Activated T-cell treated with anti-CD3 and anti-CD28 coated beads for 24 hours (primary cell): Measurements from ENCODE around the gene NCAPD2.
"Not testable (repeated sequence)": the region's sequence is repeated elsewhere in the genome, so short reads cannot be mapped to it uniquely, and the experiment has no call there.

Experiments
- DNase-seq: peaks from one replicate; pipeline ENCODE4 v3.0.0-alpha.2; 2020; ENCODE audit warnings: low read depth

Gene NCAPD2

GRCh38 chr12:6465467-6466183 lies 28.3 kb upstream of the NCAPD2 start:
- DNase-seq, result no peak

GRCh38 chr12:6466184-6466573 lies 27.7 kb upstream of the NCAPD2 start:
- no peak for DNase-seq

- DNase-seq, result not testable (repeated sequence)
These were observed 27.2 kb upstream of the NCAPD2 start for GRCh38 chr12:6466751-6467150.

GRCh38 chr12:6467571-6468282 lies 26.2 kb upstream of the NCAPD2 start:
- DNase-seq, result not testable (repeated sequence)

- DNase-seq, result no peak
These were observed 25.7 kb upstream of the NCAPD2 start for GRCh38 chr12:6468283-6468575.

GRCh38 chr12:6469092-6469491 lies 24.8 kb upstream of the NCAPD2 start:
- no peak for DNase-seq

- no peak for DNase-seq
These were observed 24.1 kb upstream of the NCAPD2 start for GRCh38 chr12:6469609-6470374.

GRCh38 chr12:6470375-6471163 lies 23.3 kb upstream of the NCAPD2 start, which contains the start of gene VAMP1:
TSS of gene VAMP1 (minus strand) at chr12:6470677. CDS start at chr12:6470531, 146 bp downstream.
- peak; percentile 96 for DNase-seq

- DNase-seq, result no peak
These were observed 21.9 kb upstream of the NCAPD2 start for GRCh38 chr12:6471989-6472360.

GRCh38 chr12:6472491-6472890 lies 21.4 kb upstream of the NCAPD2 start:
- no peak for DNase-seq

GRCh38 chr12:6475233-6475975 lies 18.5 kb upstream of the NCAPD2 start:
- not testable (repeated sequence) for DNase-seq

- no peak for DNase-seq
These were observed 17.4 kb upstream of the NCAPD2 start for GRCh38 chr12:6476489-6476888.

GRCh38 chr12:6477601-6478377 lies 16.1 kb upstream of the NCAPD2 start:
- DNase-seq, result not testable (repeated sequence)

- DNase-seq, result no peak
These were observed 15.5 kb upstream of the NCAPD2 start for GRCh38 chr12:6478416-6478815.

- DNase-seq, result no peak
These were observed 5.7 kb upstream of the NCAPD2 start for GRCh38 chr12:6488240-6488639.

- DNase-seq, result no peak
These were observed 4.5 kb upstream of the NCAPD2 start for GRCh38 chr12:6489449-6489848.

- DNase-seq, result not testable (repeated sequence)
These were observed 3.2 kb upstream of the NCAPD2 start for GRCh38 chr12:6490673-6491072.

GRCh38 chr12:6492838-6493496 lies 935 bp upstream of the NCAPD2 start, which contains the start of gene MRPL51:
TSS of gene MRPL51 (minus strand) at chr12:6493262. CDS start at chr12:6493136, 126 bp downstream.
- DNase-seq, result peak; percentile 97

GRCh38 chr12:6494258-6494743 lies 399 bp downstream of the NCAPD2 start:
- DNase-seq, result no peak

GRCh38 chr12:6494968-6495367 lies 1.1 kb downstream of the NCAPD2 start:
- DNase-seq, result no peak
